Endodermal cell (in vitro differentiated cells): ENCODE results near the gene BPHL. TPM values are rescaled to one million over a fixed set of nuclear protein-coding genes. Genes with fewer than 3 reads are reported as not detected.

Source experiments
- DNase-seq: peaks from one replicate; pipeline ENCODE4 v3.0.0-alpha.2; 2017
- H3K27ac ChIP-seq: 2 replicates; pipeline ENCODE4 v1.5.1; 2013; ENCODE audit warnings: mild to moderate bottlenecking, low read depth, low read length, moderate library complexity
- H3K27me3 ChIP-seq: 2 replicates; pipeline ENCODE4 v1.6.1; 2013; ENCODE audit warnings: mild to moderate bottlenecking, low read length, moderate library complexity; ENCODE audit not compliant: insufficient read depth, control insufficient read depth, poor library complexity, severe bottlenecking
- H3K36me3 ChIP-seq: 2 replicates; pipeline ENCODE4 v1.7.0; 2013; ENCODE audit warnings: mild to moderate bottlenecking, low read length, moderate library complexity; ENCODE audit not compliant: control insufficient read depth, insufficient read depth
- H3K4me1 ChIP-seq: one replicate; pipeline ENCODE4 v1.7.0; 2013; ENCODE audit warnings: low read length; ENCODE audit not compliant: control insufficient read depth, insufficient read depth
- H3K4me3 ChIP-seq: 2 replicates; pipeline ENCODE4 v1.5.1; 2013; ENCODE audit warnings: mild to moderate bottlenecking, low read length, moderate library complexity
- H3K9ac ChIP-seq: 2 replicates; pipeline ENCODE4 v1.6.1; 2013; ENCODE audit warnings: mild to moderate bottlenecking, low read length, moderate library complexity; ENCODE audit not compliant: poor library complexity, severe bottlenecking; ENCODE audit errors: extremely low read depth
- H3K9me3 ChIP-seq: 2 replicates; pipeline ENCODE4 v1.6.1; 2013; ENCODE audit warnings: mild to moderate bottlenecking, low read length, moderate library complexity; ENCODE audit not compliant: control insufficient read depth
- H3K27ac Mint-ChIP-seq: 2 replicates; pipeline ENCODE4 v1.8.0; 2020; ENCODE audit warnings: mixed read lengths
- H3K27me3 Mint-ChIP-seq: 2 replicates; pipeline ENCODE4 v1.8.0; 2021; ENCODE audit warnings: mild to moderate bottlenecking, mixed read lengths; ENCODE audit not compliant: insufficient read depth
- H3K36me3 Mint-ChIP-seq: 2 replicates; pipeline ENCODE4 v1.8.0; 2020; ENCODE audit warnings: low read depth, mixed read lengths
- H3K4me1 Mint-ChIP-seq: 2 replicates; pipeline ENCODE4 v1.8.0; 2020; ENCODE audit warnings: mixed read lengths
- H3K4me3 Mint-ChIP-seq: 2 replicates; pipeline ENCODE4 v1.8.0; 2020; ENCODE audit warnings: mild to moderate bottlenecking, moderate library complexity, mixed read lengths
- H3K9me3 Mint-ChIP-seq: 2 replicates; pipeline ENCODE4 v1.8.0; 2020; ENCODE audit warnings: mild to moderate bottlenecking, mixed read lengths
- WGBS, 2 experiments: methylation state at CpG; one replicate each; pipeline versions ENCODE4 v1.1.5 to v1.1.7; 2013; ENCODE audit warnings: missing lambda C conversion rate in 2 of 2, mixed read lengths in 1 of 2; ENCODE audit not compliant: insufficient coverage in 1 of 2, insufficient read length in 1 of 2; 5-methylcytosine and 5-hydroxymethylcytosine counted together
- total RNA-seq, 2 donors: library from RNA; stranded (reverse); fragmentation: NEBNext Ultra II Directional in 1 of 2; extraction: Animal tissue kit (Norgen Biotek cat#: 25700) in 1 of 2; gene quantifications; 2 replicates in 1 of 2; 3 replicates in 1 of 2; pipeline ENCODE4 v1.2.1, GENCODE V29; 2021
- TF ChIP-seq, protein P1 (sequence below): fragments of 200-600 bp; sonication (generic); conservative IDR thresholded peaks from 2 replicates; pipeline ENCODE4 v1.5.0; 2021; ENCODE audit warnings: antibody characterized with exemption, mild to moderate bottlenecking

Gene BPHL
- total RNA-seq, 2 donors from 2014 or later = 42.8 to 42.9 TPM

DNA sequence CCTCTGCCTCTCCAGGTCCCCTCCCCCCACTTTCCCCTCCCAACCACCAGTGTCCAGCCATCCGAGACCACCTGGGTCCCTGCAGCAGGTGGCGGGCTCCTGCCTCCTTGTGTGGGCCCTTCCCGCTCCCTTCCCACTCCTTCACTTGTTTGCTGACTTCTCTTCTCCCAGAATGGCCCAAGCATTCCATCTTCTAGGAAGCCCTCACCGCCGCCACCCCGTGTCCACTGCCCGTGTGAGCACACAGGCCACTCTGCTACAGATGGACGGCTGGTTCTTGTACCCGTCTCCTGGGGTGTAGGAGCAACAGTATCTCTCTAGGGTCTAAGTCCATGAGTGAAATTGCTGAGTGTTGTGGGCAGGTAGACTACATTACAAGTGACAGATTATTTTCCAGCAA lies 15.0 kb downstream of the BPHL start:
- Histone ChIP-seq H3K9ac (no peak overlapping the region), H3K27me3 (no peaks in the 10 kb centered on the region), H3K4me1 (peaks cover 3% of the 10 kb centered on the region), H3K9me3 (no peaks in the 10 kb centered on the region), H3K36me3 (peaks cover 38% of the 10 kb centered on the region), H3K4me3 (no peak overlapping the region), H3K27ac (no peak overlapping the region)
- H3K36me3 Mint-ChIP-seq = peaks cover 80% of the 10 kb centered on the region
- DNase-seq = no peak
- TF ChIP-seq, protein P1, sequence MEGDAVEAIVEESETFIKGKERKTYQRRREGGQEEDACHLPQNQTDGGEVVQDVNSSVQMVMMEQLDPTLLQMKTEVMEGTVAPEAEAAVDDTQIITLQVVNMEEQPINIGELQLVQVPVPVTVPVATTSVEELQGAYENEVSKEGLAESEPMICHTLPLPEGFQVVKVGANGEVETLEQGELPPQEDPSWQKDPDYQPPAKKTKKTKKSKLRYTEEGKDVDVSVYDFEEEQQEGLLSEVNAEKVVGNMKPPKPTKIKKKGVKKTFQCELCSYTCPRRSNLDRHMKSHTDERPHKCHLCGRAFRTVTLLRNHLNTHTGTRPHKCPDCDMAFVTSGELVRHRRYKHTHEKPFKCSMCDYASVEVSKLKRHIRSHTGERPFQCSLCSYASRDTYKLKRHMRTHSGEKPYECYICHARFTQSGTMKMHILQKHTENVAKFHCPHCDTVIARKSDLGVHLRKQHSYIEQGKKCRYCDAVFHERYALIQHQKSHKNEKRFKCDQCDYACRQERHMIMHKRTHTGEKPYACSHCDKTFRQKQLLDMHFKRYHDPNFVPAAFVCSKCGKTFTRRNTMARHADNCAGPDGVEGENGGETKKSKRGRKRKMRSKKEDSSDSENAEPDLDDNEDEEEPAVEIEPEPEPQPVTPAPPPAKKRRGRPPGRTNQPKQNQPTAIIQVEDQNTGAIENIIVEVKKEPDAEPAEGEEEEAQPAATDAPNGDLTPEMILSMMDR = no peak
- H3K4me3 Mint-ChIP-seq = no peak overlapping the region
- no peaks in the 10 kb centered on the region for H3K27me3 Mint-ChIP-seq
- no peak overlapping the region for H3K27ac Mint-ChIP-seq
- 86 to 94% methylated on average over 9 of the region's 9 CpGs for WGBS, 2 experiments
- H3K9me3 Mint-ChIP-seq = no peaks in the 10 kb centered on the region
- H3K4me1 Mint-ChIP-seq = peaks cover 15% of the 10 kb centered on the region

DNA sequence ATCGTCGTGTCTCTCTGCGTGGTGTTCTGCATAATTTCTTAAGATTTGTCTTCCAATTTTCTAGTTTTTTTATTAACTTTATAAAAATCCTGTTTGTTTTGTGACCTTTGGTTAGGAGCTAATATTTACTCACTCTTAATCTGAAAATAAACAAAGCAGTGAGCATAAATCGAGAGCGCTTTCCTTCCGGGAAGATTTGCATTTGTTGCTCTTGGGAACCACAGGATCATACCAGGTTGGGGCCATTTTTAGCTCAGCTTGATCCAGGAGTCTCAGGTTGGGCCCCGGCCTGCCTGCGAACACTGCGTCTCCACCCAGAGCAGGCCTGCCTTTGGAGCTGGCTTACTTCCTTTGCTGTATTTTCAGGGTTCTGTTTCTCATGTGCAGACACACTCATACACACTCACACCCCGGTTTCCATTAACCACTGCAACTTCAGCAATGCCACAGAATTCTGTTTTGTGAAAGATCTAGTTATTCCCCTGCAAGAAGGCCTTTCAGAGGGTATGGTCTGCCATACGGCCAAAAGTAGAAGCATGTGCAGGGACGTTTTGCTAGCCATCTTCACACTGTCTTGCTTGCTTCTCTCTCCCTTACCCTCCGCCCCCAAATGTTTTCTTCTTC lies 17.3 kb downstream of the BPHL start:
- Mint-ChIP-seq H3K4me1 (peaks cover 19% of the 10 kb centered on the region), H3K27me3 (no peaks in the 10 kb centered on the region), H3K4me3 (no peak overlapping the region), H3K36me3 (peaks cover 79% of the 10 kb centered on the region), H3K27ac (no peak overlapping the region), H3K9me3 (no peaks in the 10 kb centered on the region)
- H3K4me3 ChIP-seq = no peak overlapping the region
- peaks cover 3% of the 10 kb centered on the region for H3K4me1 ChIP-seq
- WGBS, 2 experiments = 90 to 91% methylated on average over 7 to 13 of the region's 13 CpGs
- TF ChIP-seq, protein P1 = no peak
- H3K36me3 ChIP-seq = peaks cover 35% of the 10 kb centered on the region
- no peaks in the 10 kb centered on the region for H3K27me3 ChIP-seq
- no peak overlapping the region for H3K27ac ChIP-seq
- no peaks in the 10 kb centered on the region for H3K9me3 ChIP-seq
- no peak overlapping the region for H3K9ac ChIP-seq
- no peak for DNase-seq

DNA sequence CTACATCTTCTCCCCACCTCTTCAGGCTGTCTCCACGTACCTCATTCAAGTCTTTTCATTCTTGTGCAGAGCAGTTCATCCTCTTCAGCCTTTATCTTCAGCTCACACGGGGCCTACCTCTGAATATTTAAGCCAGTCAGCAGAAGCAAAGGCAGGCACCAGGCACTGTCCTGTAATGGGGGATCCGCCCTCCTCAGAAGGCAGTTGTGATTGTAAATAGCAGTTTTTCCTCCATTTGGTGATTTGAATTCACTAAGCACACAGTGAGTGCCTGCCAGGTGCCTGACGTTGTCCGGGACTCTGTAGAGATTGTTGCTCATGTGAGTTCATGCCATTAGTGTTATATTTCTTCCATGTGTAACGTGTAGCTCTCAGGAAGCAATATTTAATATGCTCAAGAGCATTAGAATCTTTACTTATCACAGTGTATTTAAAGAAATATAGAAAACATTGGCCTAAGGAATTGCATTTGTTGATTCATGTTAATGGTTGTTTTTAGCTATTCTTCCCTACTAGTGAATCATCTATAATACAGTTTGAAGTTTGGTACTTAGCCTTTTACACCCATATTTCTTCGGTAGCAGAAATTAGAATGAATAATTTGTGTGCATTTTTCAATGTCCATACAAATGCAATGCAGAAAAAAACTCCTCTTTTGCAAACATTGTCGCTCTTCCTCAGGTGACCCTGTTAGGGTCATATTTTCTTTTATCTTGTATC lies 17.9 kb downstream of the BPHL start:
- Mint-ChIP-seq H3K4me1 (peaks cover 19% of the 10 kb centered on the region), H3K27ac (no peak overlapping the region), H3K9me3 (no peaks in the 10 kb centered on the region), H3K36me3 (peaks cover 77% of the 10 kb centered on the region), H3K27me3 (no peaks in the 10 kb centered on the region), H3K4me3 (no peak overlapping the region)
- no peak overlapping the region for H3K4me3 ChIP-seq
- no peak overlapping the region for H3K27ac ChIP-seq
- H3K36me3 ChIP-seq = peaks cover 35% of the 10 kb centered on the region
- WGBS, 2 experiments = 93 to 94% methylated on average over 3 to 8 of the region's 8 CpGs
- TF ChIP-seq, protein P1 = no peak
- no peak for DNase-seq
- peaks cover 3% of the 10 kb centered on the region for H3K4me1 ChIP-seq
- no peak overlapping the region for H3K9ac ChIP-seq
- H3K9me3 ChIP-seq = no peaks in the 10 kb centered on the region
- H3K27me3 ChIP-seq = no peaks in the 10 kb centered on the region
